Esophagus squamous epithelium (tissue), 5 donors: Measurements from ENCODE around the gene EIPR1. TPM values are rescaled to one million over a fixed set of nuclear protein-coding genes. Genes with fewer than 3 reads are reported as not detected.

Source experiments
- DNase-seq: peaks from one replicate; lab custom pipeline; 2025; lab: John Stamatoyannopoulos, UW
- H3K27ac ChIP-seq, 4 donors: fragments of 200-600 bp; sonication (generic); one replicate each; pipeline ENCODE4 v1.5.1; 2016 to 2019; ENCODE audit warnings: mild to moderate bottlenecking in 1 of 4
- H3K27me3 ChIP-seq, 4 donors: fragments of 200-600 bp; sonication (generic); 1 replicate in 3 of 4; 2 replicates in 1 of 4; pipeline versions ENCODE4 v1.5.1 to v1.6.0; 2017 to 2021; ENCODE audit warnings: antibody characterized with exemption in 1 of 4
- H3K36me3 ChIP-seq, 3 donors: fragments of 200-600 bp; sonication (generic); one replicate each; pipeline ENCODE4 v1.5.1; 2016 to 2019
- H3K4me1 ChIP-seq, 3 donors: fragments of 200-600 bp; sonication (generic); one replicate each; pipeline ENCODE4 v1.5.1; 2017 to 2019
- H3K4me3 ChIP-seq, 4 donors: fragments of 200-600 bp; sonication (generic); 1 replicate in 3 of 4; 2 replicates in 1 of 4; pipeline ENCODE4 v1.5.1; 2016 to 2019; ENCODE audit warnings: mild to moderate bottlenecking in 2 of 4, moderate library complexity in 1 of 4
- H3K9me3 ChIP-seq, 3 donors: fragments of 200-600 bp; sonication (generic); one replicate each; pipeline ENCODE4 v1.5.1; 2016 to 2019
- POLR2A ChIP-seq, 4 donors: fragments of 450-650 bp; IDR thresholded peaks; one replicate each; pipeline ENCODE4 v1.6.1; 2017; ENCODE audit warnings: antibody characterized with exemption in 4 of 4, mild to moderate bottlenecking in 4 of 4, moderate library complexity in 3 of 4
- WGBS, 2 donors: methylation state at CpG; one replicate each; pipeline ENCODE4 v1.1.5; 2018; 5-methylcytosine and 5-hydroxymethylcytosine counted together
- intact Hi-C: fragments of 100-400 bp; cut with DNase I; formaldehyde crosslinking; loops from one replicate; pipeline ENCODE4 v1.15.0; 2022
- total RNA-seq, 4 donors: library from RNA; depleted of rRNA; stranded (reverse); fragments of >200 nt; gene quantifications; one replicate each; pipeline ENCODE4 v1.1.0, GENCODE V29; 2016
- TF ChIP-seq, protein P1 (sequence below), 6 experiments: fragments of 450-650 bp in 4 of 6; fragments of 200-600 bp in 2 of 6; sonication (generic) in 2 of 6; IDR thresholded peaks; one replicate each; pipeline ENCODE4 v1.5.1; 2016 to 2019; ENCODE audit warnings: antibody characterized with exemption in 6 of 6, mild to moderate bottlenecking in 4 of 6, moderate library complexity in 4 of 6
- donor health status: DM: yes; HTN: yes; CAD: no.

EIPR1 gene
- total RNA-seq, 4 donors from 2014 or later = 27.3 to 50.6 (median 31.9) TPM

DNA sequence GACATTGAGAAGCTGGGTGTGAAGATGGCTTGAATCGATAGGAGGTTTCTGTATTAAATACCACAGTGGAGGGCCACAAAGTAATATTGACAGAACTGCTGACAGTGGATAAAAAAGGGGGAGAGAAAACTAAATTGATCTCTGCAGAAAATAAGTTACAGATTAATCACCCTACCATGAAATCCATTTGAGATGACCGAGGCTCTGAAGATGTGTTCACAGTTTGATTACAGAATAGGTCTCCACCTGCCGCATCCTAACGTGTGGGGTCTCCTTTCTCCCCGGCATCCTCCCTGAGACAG is 165.6 kb downstream of the EIPR1 start:
- 88 to 89% methylated on average over 4 to 5 of the region's 5 CpGs for WGBS, 2 donors
- intact Hi-C loops = no loop called here

DNA sequence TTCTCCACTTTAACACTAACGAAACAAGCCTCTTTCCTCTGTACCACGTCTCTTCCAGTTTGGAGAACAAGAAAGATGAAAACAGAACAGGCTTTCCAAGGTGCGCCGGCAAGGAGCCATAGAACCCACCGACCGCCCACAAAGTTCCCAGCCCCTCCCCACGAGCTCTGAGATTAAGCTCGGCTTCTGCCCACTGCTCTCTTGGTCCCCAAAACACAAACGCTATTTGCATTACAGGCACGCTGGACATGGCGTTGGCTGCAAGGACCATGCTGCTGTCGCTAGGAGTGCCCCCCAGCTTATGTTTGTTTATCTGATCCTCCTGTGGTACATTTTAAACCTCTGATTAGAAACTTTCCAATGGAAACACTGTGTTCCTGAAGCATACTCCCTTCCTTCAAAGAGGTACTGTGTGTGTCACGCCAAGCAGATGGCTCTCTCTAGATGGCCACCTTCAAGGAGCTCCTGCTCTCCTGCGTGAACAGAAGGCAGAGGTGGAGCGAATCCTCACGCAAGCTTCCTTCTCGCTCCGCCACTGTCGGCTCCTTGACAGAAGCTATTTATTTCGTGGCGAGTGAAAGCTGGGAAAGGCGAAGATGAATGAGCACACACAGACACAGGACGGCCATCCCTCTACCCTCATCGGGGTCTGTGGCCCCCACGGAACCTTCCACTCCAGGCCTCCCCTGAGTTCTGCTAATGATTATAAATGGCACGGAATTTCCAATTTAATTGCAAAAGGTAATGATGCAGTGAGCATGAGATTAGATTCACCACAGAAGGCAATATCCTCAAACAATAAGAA is 166.2 kb downstream of the EIPR1 start:
- Histone ChIP-seq H3K4me1 (no peaks in the 10 kb centered on the region), H3K9me3 (no peaks in the 10 kb centered on the region), H3K27me3 (no peaks in the 10 kb centered on the region), H3K36me3 (peaks cover 0 to 57% (median 0%) of the 10 kb centered on the region in 3 donors), H3K27ac (no peak overlapping the region), H3K4me3 (no peak overlapping the region)
- no peak for DNase-seq
- intact Hi-C loops = no loop called here
- TF ChIP-seq, protein P1, sequence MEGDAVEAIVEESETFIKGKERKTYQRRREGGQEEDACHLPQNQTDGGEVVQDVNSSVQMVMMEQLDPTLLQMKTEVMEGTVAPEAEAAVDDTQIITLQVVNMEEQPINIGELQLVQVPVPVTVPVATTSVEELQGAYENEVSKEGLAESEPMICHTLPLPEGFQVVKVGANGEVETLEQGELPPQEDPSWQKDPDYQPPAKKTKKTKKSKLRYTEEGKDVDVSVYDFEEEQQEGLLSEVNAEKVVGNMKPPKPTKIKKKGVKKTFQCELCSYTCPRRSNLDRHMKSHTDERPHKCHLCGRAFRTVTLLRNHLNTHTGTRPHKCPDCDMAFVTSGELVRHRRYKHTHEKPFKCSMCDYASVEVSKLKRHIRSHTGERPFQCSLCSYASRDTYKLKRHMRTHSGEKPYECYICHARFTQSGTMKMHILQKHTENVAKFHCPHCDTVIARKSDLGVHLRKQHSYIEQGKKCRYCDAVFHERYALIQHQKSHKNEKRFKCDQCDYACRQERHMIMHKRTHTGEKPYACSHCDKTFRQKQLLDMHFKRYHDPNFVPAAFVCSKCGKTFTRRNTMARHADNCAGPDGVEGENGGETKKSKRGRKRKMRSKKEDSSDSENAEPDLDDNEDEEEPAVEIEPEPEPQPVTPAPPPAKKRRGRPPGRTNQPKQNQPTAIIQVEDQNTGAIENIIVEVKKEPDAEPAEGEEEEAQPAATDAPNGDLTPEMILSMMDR (IDR thresholded peaks at IDR 0.05) = no peak
- no peak for TF ChIP-seq POLR2A (IDR thresholded peaks at IDR 0.05)
- 86 to 87% methylated on average over 26 of the region's 26 CpGs for WGBS, 2 donors

More for the DNA sequence above, 165.6 kb downstream of the EIPR1 start:
- no peaks in the 10 kb centered on the region for H3K9me3 ChIP-seq
- no peak overlapping the region for H3K4me3 ChIP-seq
- H3K4me1 ChIP-seq = no peaks in the 10 kb centered on the region
- no peak for DNase-seq
- no peaks in the 10 kb centered on the region for H3K27me3 ChIP-seq
- TF ChIP-seq POLR2A (IDR thresholded peaks at IDR 0.05) = no peak
- TF ChIP-seq, protein P1 (IDR thresholded peaks at IDR 0.05) = no peak
- no peak overlapping the region for H3K27ac ChIP-seq
- peaks cover 0 to 55% (median 0%) of the 10 kb centered on the region in 3 donors for H3K36me3 ChIP-seq

DNA sequence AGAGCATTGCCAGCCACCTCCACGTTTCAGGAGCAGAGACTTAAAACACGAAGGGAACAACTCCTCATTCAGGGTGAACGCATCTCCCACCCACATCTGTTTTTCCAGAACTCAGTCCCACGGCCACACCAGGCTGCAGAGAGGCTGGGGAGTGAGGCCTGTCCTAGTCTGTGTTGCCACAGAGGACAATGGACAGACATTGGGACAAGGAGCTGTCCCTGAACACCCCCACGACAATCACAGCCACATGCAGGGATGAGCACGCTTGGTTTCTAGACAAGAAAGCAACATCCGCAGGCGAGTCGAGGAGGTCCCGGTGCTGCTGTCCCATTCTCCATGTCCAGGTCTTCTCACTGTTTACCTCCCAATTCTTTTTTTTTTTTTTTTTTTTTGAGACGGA is 167.4 kb downstream of the EIPR1 start:
- DNase-seq = no peak
- H3K9me3 ChIP-seq = no peaks in the 10 kb centered on the region
- no peaks in the 10 kb centered on the region for H3K27me3 ChIP-seq
- no peak for TF ChIP-seq POLR2A (IDR thresholded peaks at IDR 0.05)
- TF ChIP-seq, protein P1 (IDR thresholded peaks at IDR 0.05) = no peak
- no peak overlapping the region for H3K27ac ChIP-seq
- no peaks in the 10 kb centered on the region for H3K4me1 ChIP-seq
- no peak overlapping the region for H3K4me3 ChIP-seq
- peaks cover 0 to 67% (median 0%) of the 10 kb centered on the region in 3 donors for H3K36me3 ChIP-seq
- intact Hi-C loops = no loop called here
- WGBS, 2 donors = 75 to 91% methylated on average over 6 to 10 of the region's 11 CpGs

DNA sequence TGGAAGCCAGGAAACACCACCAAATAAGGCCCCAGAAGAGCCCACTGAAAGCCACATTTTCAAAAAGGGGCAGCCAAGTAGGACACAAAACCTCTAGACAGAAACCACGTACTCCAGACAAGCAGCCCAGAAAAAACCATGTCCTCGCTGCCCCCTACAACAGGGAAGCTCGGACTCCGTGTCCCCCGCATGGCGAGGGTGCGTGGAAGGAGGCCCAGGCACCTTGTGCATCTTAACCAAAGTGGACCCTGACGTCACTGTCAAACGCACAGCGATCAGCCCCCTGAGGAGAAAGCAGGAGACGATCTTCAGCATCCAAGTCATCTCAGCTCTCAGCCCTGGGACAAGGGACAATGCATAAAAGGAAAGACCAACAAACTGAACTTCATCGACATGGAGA is 168.4 kb downstream of the EIPR1 start:
- Histone ChIP-seq H3K4me3 (no peak overlapping the region), H3K27me3 (no peaks in the 10 kb centered on the region), H3K36me3 (peaks cover 0 to 72% (median 0%) of the 10 kb centered on the region in 3 donors), H3K9me3 (no peaks in the 10 kb centered on the region), H3K4me1 (no peaks in the 10 kb centered on the region), H3K27ac (no peak overlapping the region)
- TF ChIP-seq, protein P1 (IDR thresholded peaks at IDR 0.05) = no peak
- no peak for TF ChIP-seq POLR2A (IDR thresholded peaks at IDR 0.05)
- no peak for DNase-seq
- intact Hi-C loops = no loop called here
- WGBS, 2 donors = 97 to 99% methylated on average over 7 to 11 of the region's 12 CpGs

DNA sequence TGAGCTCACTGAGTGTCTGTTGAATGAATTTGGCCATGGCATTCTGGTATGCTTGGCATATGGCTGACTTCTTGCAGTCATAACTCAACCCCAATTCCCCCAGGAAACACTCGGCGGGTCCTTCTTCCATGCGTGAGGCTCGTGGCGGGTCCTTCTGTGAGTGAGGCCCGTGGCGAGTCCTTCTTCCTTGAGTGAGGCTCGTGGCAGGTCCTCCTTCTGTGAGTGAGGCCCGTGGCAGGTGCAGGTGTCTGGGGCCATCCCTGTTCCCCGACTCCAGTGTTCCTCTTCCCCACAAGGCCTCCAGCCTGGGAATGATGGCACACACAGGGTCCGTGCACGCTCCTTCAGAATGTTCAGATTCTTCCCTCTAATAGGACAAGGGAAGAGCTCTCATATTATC is 169.0 kb downstream of the EIPR1 start:
- Histone ChIP-seq H3K4me1 (no peaks in the 10 kb centered on the region), H3K4me3 (no peak overlapping the region), H3K27me3 (no peaks in the 10 kb centered on the region), H3K9me3 (no peaks in the 10 kb centered on the region), H3K27ac (no peak overlapping the region), H3K36me3 (peaks cover 0 to 66% (median 0%) of the 10 kb centered on the region in 3 donors)
- intact Hi-C loops = no loop called here
- 89 to 100% methylated on average over 2 to 8 of the region's 12 CpGs for WGBS, 2 donors
- no peak for DNase-seq
- TF ChIP-seq, protein P1 (IDR thresholded peaks at IDR 0.05) = no peak
- no peak for TF ChIP-seq POLR2A (IDR thresholded peaks at IDR 0.05)
